Smooth muscle cell (in vitro differentiated cells): ENCODE data around the gene VLDLR. TPM values are rescaled to one million over a fixed set of nuclear protein-coding genes. Genes with fewer than 3 reads are reported as not detected.

ENCODE experiments used
- DNase-seq: peaks from one replicate; lab custom pipeline; 2025; ENCODE audit not compliant: unreplicated experiment; lab: John Stamatoyannopoulos, UW
- H2AFZ ChIP-seq: fragments of 200-600 bp; sonication (generic); 2 replicates; pipeline ENCODE4 v1.6.0; 2016; ENCODE audit warnings: antibody characterized with exemption, low read depth, mild to moderate bottlenecking
- H3F3A ChIP-seq: fragments of 200-600 bp; sonication (generic); 2 replicates; pipeline ENCODE4 v1.6.0; 2017; ENCODE audit warnings: antibody characterized with exemption, low read depth
- H3K27ac ChIP-seq: fragments of 200-600 bp; sonication (generic); 2 replicates; pipeline ENCODE4 v1.5.1; 2016; ENCODE audit warnings: low read depth, mild to moderate bottlenecking
- H3K27me3 ChIP-seq: fragments of 200-600 bp; sonication (generic); 2 replicates; pipeline ENCODE4 v1.6.1; 2016; ENCODE audit warnings: low read depth, mild to moderate bottlenecking
- H3K36me3 ChIP-seq: fragments of 200-600 bp; sonication (generic); 2 replicates; pipeline ENCODE4 v1.5.1; 2016; ENCODE audit warnings: low read depth
- H3K4me1 ChIP-seq: fragments of 200-600 bp; sonication (generic); 2 replicates; pipeline ENCODE4 v1.5.1; 2016; ENCODE audit warnings: low read depth
- H3K4me2 ChIP-seq: fragments of 200-600 bp; sonication (generic); 2 replicates; pipeline ENCODE4 v1.6.0; 2016; ENCODE audit warnings: mild to moderate bottlenecking
- H3K4me3 ChIP-seq: fragments of 200-600 bp; sonication (generic); 2 replicates; pipeline ENCODE4 v1.5.1; 2016; ENCODE audit warnings: mild to moderate bottlenecking
- H3K79me2 ChIP-seq: fragments of 200-600 bp; sonication (generic); 2 replicates; pipeline ENCODE4 v1.6.0; 2016; ENCODE audit warnings: low read depth, mild to moderate bottlenecking
- H3K9ac ChIP-seq: fragments of 200-600 bp; sonication (generic); 2 replicates; pipeline ENCODE4 v1.6.0; 2016; ENCODE audit warnings: low read depth
- H3K9me3 ChIP-seq: fragments of 200-600 bp; sonication (generic); replicated peaks from 2 replicates; pipeline ENCODE4 v1.5.1; 2016; ENCODE audit warnings: low read depth
- H4K20me1 ChIP-seq: fragments of 200-600 bp; sonication (generic); 2 replicates; pipeline ENCODE4 v1.6.0; 2016; ENCODE audit warnings: low read depth
- CTCF ChIP-seq: fragments of 200-600 bp; sonication (generic); IDR thresholded peaks from 2 replicates; pipeline ENCODE4 v1.5.1; 2017; ENCODE audit warnings: borderline replicate concordance, mild to moderate bottlenecking, antibody characterized with exemption; ENCODE audit not compliant: insufficient read depth, poor library complexity, severe bottlenecking
- WGBS: methylation state at CpG from one replicate; pipeline ENCODE4 v1.1.7; 2016; ENCODE audit warnings: low lambda C conversion rate; 5-methylcytosine and 5-hydroxymethylcytosine counted together
- polyA plus RNA-seq: library from polyadenylated mRNA; unstranded; fragments of >200 nt; fragmentation: Nextera tagmentation; extraction: Ambion mirVana; gene quantifications from 2 replicates; pipeline ENCODE4 v1.2.1, GENCODE V29; 2016
- total RNA-seq: library from RNA; depleted of rRNA; stranded (reverse); fragments of >200 nt; gene quantifications from 2 replicates; pipeline ENCODE4 v1.2.3, GENCODE V29; 2014

Gene VLDLR
- total and polyA plus RNA-seq, 2 experiments from 2014 or later = 14.1 to 37.5 TPM

- no peak for DNase-seq
- no peaks in the 10 kb centered on the region for H3K4me1 ChIP-seq
- no peaks in the 10 kb centered on the region for H3K27me3 ChIP-seq
- no peaks in the 10 kb centered on the region for H3F3A ChIP-seq
- no peak overlapping the region for H3K27ac ChIP-seq
- H2AFZ ChIP-seq = no peak overlapping the region
- peaks cover 20% of the 10 kb centered on the region for H3K36me3 ChIP-seq
- no peak overlapping the region for H3K4me2 ChIP-seq
- peaks cover 14% of the 10 kb centered on the region for H4K20me1 ChIP-seq
- TF ChIP-seq CTCF = no peak
- H3K4me3 ChIP-seq = no peak overlapping the region
- no peak overlapping the region for H3K9ac ChIP-seq
- H3K9me3 ChIP-seq = no peaks in the 10 kb centered on the region
- WGBS = 73% methylated on average over 3 of the region's 3 CpGs
- peaks cover 6% of the 10 kb centered on the region for H3K79me2 ChIP-seq
Measured at GRCh38 chr9:2638871-2639673, 17.5 kb downstream of the VLDLR start.

GRCh38 chr9:2639786-2640185 lies 18.2 kb downstream of the VLDLR start:
- H3K4me2 ChIP-seq = no peak overlapping the region
- no peak overlapping the region for H3K9ac ChIP-seq
- H3K27ac ChIP-seq = no peak overlapping the region
- H3K4me1 ChIP-seq = no peaks in the 10 kb centered on the region
- no peak overlapping the region for H2AFZ ChIP-seq
- H3K79me2 ChIP-seq = peaks cover 6% of the 10 kb centered on the region
- DNase-seq = no peak
- H3K36me3 ChIP-seq = peaks cover 25% of the 10 kb centered on the region
- no peaks in the 10 kb centered on the region for H3F3A ChIP-seq
- TF ChIP-seq CTCF = no peak
- no peak overlapping the region for H3K4me3 ChIP-seq
- H3K9me3 ChIP-seq = no peaks in the 10 kb centered on the region
- H4K20me1 ChIP-seq = peaks cover 6% of the 10 kb centered on the region
- WGBS = 96% methylated on average over 7 of the region's 7 CpGs
- H3K27me3 ChIP-seq = no peaks in the 10 kb centered on the region

GRCh38 chr9:2640570-2640969 lies 19.0 kb downstream of the VLDLR start:
- no peaks in the 10 kb centered on the region for H3K27me3 ChIP-seq
- no peak for DNase-seq
- H3K36me3 ChIP-seq = peaks cover 27% of the 10 kb centered on the region
- H3F3A ChIP-seq = no peaks in the 10 kb centered on the region
- peaks cover 3% of the 10 kb centered on the region for H4K20me1 ChIP-seq
- no peak overlapping the region for H3K4me3 ChIP-seq
- H3K79me2 ChIP-seq = peaks cover 1% of the 10 kb centered on the region
- H3K27ac ChIP-seq = no peak overlapping the region
- TF ChIP-seq CTCF = no peak
- 100% methylated on average over 1 of the region's 1 CpG for WGBS
- H2AFZ ChIP-seq = no peak overlapping the region
- no peaks in the 10 kb centered on the region for H3K9me3 ChIP-seq
- no peaks in the 10 kb centered on the region for H3K4me1 ChIP-seq
- no peak overlapping the region for H3K9ac ChIP-seq
- H3K4me2 ChIP-seq = no peak overlapping the region

- DNase-seq = no peak
- no peaks in the 10 kb centered on the region for H3F3A ChIP-seq
- TF ChIP-seq CTCF = no peak
- no peak overlapping the region for H3K9ac ChIP-seq
- H3K4me1 ChIP-seq = no peaks in the 10 kb centered on the region
- WGBS = 97% methylated on average over 8 of the region's 8 CpGs
- H3K79me2 ChIP-seq = no peaks in the 10 kb centered on the region
- H3K36me3 ChIP-seq = peaks cover 32% of the 10 kb centered on the region
- no peak overlapping the region for H3K4me3 ChIP-seq
- H2AFZ ChIP-seq = no peak overlapping the region
- no peaks in the 10 kb centered on the region for H3K27me3 ChIP-seq
- H3K27ac ChIP-seq = no peak overlapping the region
- no peaks in the 10 kb centered on the region for H3K9me3 ChIP-seq
- peaks cover 3% of the 10 kb centered on the region for H4K20me1 ChIP-seq
- H3K4me2 ChIP-seq = no peak overlapping the region
Measured at GRCh38 chr9:2641033-2641432, 19.4 kb downstream of the VLDLR start.
